AG09309 (cell line): ENCODE results near the gene TSPAN4.

Experiments used
- DNase-seq: peaks from one replicate; pipeline ENCODE4 v3.0.0-alpha.2; 2010; ENCODE audit warnings: low read depth
- H3K4me3 ChIP-seq: 2 replicates; pipeline ENCODE4 v1.5.1; 2011; ENCODE audit warnings: mild to moderate bottlenecking, low read depth, low read length, moderate library complexity; ENCODE audit not compliant: control insufficient read depth
- CTCF ChIP-seq: IDR thresholded peaks from 2 replicates; pipeline ENCODE4 v1.5.1; 2011; ENCODE audit warnings: mild to moderate bottlenecking, low read depth, low read length, inconsistent platforms; ENCODE audit not compliant: insufficient read depth, control insufficient read depth; ENCODE audit errors: missing control alignments

The TSPAN4 gene, protein sequence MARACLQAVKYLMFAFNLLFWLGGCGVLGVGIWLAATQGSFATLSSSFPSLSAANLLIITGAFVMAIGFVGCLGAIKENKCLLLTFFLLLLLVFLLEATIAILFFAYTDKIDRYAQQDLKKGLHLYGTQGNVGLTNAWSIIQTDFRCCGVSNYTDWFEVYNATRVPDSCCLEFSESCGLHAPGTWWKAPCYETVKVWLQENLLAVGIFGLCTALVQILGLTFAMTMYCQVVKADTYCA

GRCh38 chr11:842370-843002 lies at the start of gene TSPAN4, which contains the start of gene POLR2L:
Gene TSPAN4, plus strand, starts transcription at chr11:842852. Its CDS starts 7,453 bp downstream, at chr11:850305.
Gene POLR2L, minus strand, starts transcription at chr11:842529. Its CDS starts 21 bp downstream, at chr11:842508.
- TF ChIP-seq CTCF = no peak
- peak within 1 kb of the TSS; percentile 70 for H3K4me3 ChIP-seq
- no peak for DNase-seq

DNA sequence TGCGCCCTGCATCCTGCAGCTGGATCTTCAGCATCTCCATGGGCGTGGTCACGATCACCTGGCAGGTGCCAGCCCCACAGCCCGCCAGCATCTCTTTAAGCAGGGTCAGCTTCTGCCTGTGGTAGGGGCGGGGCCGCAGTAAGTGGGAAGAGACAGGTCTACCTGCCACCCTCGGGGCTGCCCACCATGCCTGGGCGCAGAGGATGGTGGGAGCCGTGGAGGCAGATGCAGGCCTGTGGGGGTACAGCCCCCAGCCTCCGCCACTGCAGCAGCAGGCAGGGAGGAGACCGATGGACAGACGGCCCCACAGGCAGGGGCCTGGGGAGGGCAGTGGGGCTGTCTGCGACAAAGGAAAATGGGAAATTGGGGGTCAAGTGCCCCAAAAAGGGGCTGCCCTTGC lies 49.8 kb upstream of the TSPAN4 start:
- no peak for TF ChIP-seq CTCF
- no peak overlapping the region for H3K4me3 ChIP-seq
- DNase-seq = no peak

DNA sequence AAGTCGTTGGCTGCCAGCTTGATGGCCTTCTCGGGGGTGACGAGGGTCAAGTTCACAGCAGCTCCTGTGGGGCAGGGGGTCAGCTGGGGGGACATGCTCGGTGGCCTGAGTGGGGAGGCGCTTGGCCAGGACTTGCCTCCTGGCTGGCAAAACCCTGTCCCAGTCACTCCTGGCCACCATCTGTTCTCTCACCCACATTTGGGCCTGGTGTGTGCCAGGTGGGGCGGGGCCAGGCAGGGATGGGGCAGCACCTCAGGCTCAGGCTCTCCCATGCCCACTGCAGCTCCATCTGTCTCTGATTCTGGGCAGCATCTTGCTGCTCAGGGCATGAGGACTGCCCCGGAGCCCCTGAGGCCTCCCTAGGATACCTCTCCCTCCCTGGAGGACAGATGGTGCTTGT lies 49.1 kb upstream of the TSPAN4 start:
- TF ChIP-seq CTCF = no peak
- no peak for DNase-seq
- no peak overlapping the region for H3K4me3 ChIP-seq

DNA sequence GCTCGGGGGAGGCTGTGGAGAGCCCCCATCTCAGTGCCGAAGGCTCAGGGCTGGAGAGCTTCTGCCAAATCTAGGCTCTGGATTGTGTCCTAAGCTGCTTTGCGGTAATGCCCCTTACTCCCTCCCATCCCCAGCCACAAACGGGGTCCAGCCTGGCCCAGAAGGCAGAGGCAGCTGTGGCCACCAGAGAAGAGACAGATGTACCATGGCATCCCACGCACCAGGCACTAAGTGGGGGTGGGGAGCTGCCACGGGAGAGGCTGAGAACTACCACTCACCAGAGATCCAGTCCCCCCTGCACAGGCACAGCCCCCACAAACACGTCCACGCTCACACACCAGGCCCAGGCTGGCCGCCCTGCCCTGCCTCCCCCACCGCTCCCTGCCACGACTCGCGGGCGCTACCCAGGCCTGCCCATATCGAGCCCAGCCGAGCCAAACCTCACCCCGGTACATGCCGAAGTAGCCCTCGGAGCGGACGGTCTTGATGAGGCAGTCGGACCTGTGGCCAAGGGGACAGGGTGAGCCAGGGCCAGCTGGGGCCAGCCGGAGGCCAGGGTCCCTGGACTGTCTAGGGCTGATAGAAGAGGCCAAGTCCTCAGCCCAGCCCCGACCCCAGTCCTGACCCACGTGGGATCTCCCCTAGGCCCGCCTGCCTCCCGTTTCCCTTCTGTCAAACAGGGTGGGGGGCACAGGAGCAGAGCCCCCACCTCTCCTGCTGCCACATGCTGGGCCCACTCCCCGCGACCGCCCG lies 48.5 kb upstream of the TSPAN4 start:
- no peak for TF ChIP-seq CTCF
- H3K4me3 ChIP-seq = no peak overlapping the region
- no peak for DNase-seq

DNA sequence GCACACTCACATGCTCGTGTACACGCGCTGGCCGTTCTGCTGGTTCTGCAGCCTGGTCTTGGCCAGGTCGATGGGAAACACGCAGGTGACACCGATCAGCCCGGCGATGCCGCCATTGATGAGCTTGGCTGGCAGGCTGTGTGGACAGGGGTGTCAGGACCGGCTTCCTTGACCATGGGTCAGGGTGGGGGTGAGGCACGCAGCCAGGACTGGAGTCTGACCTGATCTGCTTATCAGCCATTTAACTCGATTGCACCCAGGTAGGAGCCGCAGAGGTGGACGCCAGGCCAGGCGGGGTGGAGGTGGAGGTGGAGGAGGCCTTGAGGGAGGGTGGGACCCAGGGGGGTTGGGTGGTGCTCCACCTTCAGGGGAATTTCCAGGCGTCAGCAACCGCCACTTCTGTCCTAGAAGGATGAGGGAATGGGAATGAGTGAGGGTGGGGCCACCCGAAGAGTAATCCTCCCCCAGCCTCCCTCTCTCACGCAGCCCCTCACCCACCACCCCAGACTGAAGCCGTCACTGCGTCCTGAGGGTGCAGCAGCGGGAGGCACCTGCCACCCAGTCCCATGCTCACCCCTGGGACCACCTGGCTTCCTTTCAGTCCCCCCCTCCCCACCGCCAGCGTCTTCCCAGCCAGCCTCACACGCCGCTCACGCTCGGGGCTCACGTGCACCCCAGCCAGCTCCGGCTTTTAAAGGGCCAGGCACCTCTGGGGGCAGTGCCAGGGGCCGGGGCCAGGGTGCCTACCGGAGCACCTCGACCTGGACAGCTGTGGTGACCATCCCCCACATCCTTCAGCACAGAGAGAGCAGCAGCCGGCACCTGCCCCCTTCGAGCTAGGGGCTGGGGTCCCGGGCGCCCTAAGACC lies 47.7 kb upstream of the TSPAN4 start:
- no peak for TF ChIP-seq CTCF
- no peak for DNase-seq
- H3K4me3 ChIP-seq = peak overlapping the region; percentile 77
